Hypothalamus (tissue), 51 donors: Measurements from ENCODE around the gene PARVG.
"Not testable (repeated sequence)": the region's sequence is repeated elsewhere in the genome, so short reads cannot be mapped to it uniquely, and the experiment has no call there.

Source experiments
- DNase-seq, 51 donors: peaks; one replicate each; lab custom pipeline; 2025; lab: John Stamatoyannopoulos, UW

The PARVG gene

DNA sequence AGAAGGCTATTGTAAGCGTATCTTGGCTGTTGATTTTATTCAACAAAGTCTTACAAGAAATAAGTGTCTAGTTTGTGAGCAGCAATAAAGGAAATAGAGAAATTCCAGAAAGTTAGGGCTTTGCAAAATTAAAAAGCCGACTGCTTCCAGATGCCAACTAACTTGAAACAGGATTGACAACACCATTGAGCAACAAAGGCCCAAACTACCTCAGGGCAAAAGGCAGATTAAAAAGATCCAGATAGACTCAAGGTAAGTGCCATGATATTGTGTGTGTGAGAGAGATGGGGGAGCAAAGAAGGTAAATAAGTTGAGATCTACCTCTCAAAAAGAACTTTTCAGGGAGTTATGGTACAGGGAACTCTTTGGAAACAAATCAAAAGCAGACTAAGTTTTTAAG lies 49.1 kb downstream of the PARVG start:
- DNase-seq: no peak

DNA sequence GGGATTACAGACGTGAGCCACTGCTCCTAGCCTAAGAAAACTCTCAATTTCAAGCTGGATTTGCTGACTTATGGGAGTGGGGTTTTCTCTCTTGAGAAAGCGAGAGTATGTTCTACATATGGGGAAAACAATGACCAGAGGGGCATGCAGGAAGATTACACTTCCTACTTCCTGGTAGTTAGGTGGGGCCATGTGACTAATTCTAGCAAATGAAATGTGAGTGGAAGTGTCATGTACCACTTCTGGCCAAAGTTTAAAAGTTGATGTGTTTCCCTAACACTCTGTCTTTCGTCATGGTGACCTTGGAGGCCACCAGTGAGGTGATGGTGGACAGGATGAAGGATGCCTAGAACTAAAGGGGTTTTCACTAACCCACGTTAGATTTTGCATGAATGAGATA lies 50.5 kb downstream of the PARVG start:
- DNase-seq: no peak

DNA sequence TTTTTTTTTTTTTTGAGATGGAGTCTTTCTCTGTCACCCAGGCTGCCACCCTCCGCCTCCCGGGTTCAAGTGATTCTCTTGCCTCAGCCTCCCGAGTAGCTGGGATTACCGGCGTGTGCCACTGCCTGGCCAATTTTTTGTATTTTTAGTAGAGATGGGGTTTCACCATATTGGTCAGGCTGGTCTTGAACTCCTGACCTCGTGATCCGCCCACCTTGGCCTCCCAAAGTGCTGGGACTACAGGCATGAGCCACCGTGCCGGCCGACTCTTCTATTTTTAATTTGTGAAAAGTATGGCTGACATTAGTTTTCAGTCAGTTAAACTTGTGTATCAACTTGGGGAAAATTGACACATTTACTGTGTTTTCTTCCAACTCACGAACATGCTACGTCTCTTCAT lies 53.6 kb downstream of the PARVG start:
- not testable (repeated sequence) for DNase-seq

DNA sequence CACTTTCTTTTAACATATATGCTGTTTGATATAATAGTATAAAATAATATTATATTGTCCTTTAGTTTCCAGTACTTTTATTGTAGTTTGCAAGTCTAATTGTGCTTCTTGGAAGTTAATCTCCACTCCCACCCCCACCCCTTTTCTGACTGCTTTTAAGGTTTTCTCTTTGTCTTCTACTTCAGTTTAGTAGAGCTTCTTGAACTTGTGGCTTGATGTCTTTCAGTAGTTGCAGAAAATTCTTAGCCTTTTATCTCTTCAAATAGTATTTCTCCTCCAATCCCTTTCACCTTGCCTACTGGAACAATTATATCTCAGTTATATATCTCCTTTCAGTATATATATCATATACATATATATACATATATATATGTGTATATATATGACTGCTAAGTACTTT lies 56.6 kb downstream of the PARVG start:
- DNase-seq: no peak

DNA sequence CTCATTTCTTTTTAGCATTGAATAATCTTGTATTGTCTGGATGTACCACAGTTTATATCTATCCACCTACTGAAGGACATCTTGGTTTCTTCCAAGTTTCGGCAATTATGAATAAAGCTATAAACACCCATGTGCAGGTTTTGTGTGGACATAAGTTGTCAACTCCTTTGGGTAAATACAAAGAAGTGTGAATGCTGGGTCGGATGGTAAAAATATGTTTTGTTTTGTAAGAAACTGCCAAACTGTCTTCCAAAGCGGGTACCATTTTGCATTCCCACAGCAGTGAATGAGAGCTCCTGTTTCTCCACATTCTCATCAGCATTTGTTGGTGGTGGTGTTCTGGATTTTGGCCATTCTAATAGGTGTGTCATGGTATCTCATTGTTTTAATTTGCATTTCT lies 60.4 kb downstream of the PARVG start:
- not testable (repeated sequence) for DNase-seq

DNA sequence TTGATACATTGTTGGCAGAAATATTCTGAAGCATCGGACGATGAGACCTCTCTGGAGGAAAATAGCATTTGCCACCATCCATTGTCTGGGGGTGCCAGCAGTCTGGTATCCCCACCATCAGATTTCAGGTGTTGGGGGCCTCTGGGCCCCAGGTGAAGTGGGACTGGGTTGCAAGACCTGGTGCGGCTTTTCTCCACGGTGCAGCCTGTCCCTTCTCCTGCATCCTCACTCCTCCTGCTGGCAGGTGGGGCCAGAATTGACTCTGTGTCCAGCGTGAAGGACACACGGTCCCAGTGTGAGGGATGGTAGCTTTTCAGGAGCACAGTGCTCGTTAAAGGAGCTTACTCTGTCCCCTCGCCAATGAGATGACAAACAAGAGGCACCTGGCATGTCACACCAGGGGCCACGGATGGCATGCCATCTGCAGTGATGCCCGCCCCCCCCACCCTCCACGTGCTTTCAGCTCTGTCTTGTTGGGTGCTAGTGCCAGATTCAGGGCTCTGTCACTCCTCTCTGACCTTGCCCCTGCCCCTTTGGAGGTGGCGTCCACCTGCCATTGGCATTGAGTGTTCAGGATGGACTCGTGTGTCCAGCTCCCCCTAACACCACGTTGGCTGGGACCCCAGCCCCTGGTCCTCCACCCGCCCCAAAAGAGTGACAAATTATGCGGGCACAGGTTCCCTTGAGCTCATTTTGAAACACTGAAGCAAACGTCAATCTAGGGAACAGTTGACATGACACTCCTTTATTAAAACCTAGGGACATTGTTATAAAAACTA lies 62.4 kb downstream of the PARVG start:
- no peak for DNase-seq

DNA sequence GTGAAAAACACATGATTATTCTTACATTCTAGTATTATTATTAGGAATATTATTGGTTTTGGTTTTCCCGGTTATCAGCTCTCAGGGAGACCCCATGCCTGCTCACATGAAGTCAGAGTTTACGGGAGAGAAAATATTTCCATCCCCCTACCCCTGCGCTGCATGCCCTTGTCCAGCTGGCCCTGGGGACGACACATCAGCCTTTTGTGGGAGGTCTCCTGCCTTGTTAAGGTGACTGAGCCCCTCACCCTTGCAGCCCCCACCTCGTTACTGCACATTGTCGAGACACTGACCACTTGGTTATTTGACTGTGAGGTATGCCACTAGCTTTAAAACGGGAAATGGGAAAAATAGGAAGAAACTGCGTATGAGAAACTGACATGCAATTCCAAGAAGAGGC lies 63.0 kb downstream of the PARVG start:
- DNase-seq: no peak

DNA sequence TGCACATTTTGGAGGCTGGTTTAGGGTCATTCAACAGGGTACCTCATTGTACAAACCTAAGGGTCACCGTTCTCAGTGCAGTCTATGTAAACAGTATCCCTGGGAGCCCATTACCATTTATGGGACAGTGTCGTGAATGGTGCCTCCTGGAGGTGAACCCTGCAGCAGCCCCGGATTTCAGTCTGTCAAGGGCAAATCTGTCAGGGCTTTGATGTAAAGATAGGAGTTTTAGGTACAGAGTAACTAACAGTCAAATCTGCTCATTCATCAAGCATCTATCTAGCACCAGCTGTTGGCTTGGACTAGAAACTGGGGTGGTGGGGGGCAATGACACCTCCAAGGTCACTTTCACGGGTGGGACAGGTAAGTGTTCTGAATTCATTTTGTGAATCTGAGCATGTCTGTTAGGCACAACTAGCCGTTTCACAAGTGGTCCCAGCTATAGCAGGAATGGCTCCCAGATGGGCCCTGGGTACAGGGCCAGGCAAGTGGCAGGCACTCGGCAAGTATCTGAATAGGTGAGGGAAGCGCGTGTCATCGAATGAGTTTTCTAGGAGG lies 63.6 kb downstream of the PARVG start:
- DNase-seq: no peak

DNA sequence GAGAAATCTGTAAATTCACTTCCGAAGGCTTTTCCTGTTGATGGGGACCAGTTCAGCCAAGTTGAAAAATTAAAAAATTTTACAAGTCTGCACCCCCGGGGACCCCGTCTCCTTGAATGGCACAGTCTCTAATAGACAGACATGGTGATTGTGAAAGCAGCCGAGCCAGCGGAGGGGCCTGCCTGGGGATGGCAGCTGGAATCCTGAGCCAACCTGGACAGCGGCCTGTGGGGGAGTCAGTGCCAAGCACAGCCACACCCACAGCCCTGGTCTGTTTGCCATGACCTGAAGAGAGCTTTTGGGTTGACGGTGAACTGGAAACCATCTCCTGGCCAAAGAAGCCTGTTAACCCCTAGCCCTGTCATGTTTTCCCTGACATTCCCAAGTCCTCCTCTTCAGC lies 64.7 kb downstream of the PARVG start:
- DNase-seq: no peak

DNA sequence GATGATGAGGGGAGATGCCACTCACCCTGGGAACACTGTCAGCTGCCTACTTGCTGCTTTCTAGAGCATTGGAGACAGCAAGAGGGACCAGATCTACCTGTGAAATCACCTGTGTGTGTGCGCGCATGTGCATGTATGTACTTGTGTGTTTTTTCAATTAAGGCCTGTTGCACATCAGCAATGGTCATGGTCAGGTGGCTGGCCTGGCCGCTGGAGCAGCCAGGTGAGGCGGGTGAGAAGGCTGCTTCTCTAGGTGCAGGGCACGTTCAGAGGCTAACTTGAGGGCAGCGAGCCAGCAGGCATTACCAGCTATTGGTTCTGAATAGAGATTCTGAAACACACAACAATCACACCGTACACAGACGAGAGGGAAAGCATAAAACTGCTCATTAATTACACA lies 65.1 kb downstream of the PARVG start:
- no peak for DNase-seq

DNA sequence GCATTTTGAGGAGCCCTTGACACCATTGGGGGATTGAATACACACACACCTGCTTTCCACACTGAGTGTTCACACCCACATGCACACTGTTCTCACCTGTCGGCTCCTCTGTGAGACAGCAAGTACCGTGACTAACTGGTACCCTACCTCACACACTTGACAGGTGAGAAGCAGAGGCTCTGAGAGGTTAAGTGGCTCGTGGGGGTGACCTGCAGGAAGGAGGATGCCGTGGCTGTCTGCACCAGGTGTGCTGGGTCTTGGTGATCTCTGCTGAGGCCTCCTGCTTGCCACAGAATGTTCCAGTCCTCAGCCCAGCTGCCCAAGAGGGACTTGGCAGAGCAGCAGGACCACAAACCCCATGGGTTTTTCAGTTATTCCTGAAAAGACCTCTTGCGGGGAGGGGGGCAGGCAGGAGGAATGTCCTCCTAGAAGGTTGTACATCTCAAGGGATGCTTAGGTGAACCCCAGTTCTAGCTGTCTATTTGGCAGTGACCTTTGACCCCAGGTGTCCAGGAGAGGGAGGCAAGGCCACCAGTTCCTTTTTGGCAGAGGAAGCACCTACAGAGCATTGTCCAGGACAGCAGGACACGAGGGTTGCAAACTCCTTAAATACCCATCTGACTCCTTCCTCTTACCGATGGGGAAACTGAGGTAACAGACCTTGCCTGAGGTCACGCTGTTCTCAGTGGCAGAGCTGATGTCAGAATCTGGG lies 66.0 kb downstream of the PARVG start:
- no peak for DNase-seq

DNA sequence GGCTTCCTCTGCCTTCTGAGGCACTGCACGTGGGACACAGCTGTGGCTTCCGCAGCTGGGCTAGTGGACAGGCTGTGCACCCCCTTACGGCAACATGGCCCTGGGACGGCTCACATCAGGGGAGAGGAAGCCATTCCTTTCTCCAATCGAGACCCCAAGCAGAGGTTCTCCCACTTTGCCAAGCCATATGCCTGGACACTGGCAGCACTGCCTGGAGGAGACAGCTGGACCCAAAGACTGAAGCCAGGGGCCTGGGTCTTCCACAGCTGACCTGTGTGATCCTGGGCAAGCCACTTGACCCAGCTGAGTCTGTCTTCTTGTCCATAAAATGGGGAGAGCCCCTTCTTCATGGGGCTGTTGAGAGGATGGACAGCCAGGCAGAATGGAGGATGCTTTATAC lies 66.6 kb downstream of the PARVG start:
- DNase-seq: no peak

DNA sequence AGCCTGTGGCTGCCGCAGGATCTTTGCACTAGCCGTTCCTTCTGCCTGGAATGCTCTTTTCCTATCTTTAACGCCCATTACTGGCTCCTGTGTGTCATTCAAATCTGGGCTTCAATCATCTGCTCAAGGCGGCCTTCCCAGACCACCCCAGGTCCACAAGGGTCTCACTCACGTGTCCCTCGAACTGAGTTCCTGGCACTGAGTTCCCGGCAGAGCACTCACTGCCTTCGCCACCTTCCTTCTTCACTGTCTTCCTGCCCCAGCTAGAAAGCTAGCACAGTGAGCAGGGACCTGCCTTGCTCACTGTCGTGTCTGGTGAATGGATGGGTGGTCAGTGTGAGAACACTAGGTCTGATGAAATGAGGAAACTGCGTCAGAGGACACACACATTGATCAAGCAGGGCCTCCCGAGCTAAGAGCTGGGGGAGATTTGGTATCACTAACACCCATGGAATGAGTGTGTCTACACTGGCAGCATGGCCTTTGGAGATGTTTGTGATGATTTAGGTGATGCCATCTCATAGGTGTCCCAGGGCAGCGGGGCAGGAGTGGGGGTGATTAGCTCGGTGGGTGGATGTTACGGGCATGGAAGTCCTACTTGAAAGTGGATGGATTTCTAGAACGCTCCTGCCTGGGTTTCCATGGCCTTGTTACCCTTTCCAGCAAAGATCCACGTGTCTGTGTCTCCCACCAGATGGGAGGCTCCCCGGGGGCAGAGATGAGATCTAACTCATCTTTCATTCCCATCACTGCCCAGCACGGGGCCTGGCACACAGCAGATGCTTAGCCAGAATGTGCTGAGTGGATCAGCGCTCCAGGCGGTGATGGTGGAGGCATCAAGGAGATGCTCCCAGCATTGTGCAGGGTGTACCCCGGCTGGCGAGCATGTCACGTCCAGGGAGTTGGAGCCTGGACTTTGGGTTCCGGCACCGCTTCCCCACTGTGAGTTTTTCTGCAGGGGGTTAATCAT lies 67.5 kb downstream of the PARVG start:
- DNase-seq: no peak

DNA sequence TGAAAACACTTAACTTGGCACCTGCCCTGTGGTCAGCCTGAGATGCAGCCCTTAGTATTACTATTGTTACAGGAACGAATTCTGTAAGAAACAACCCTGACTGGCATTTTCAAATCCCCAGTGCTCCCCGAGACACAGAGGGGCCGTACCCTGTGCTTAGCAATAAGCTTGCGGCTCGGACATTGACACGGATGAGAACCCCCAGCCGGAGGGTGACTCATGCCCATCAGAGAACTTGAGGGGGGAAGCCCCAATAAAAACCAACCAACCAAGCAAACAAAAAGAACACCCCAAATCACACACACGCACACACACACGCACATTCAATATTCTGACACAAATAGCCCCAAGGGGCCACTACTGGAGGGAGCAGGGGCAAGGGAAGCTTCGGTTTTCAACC lies 68.2 kb downstream of the PARVG start:
- DNase-seq: no peak

DNA sequence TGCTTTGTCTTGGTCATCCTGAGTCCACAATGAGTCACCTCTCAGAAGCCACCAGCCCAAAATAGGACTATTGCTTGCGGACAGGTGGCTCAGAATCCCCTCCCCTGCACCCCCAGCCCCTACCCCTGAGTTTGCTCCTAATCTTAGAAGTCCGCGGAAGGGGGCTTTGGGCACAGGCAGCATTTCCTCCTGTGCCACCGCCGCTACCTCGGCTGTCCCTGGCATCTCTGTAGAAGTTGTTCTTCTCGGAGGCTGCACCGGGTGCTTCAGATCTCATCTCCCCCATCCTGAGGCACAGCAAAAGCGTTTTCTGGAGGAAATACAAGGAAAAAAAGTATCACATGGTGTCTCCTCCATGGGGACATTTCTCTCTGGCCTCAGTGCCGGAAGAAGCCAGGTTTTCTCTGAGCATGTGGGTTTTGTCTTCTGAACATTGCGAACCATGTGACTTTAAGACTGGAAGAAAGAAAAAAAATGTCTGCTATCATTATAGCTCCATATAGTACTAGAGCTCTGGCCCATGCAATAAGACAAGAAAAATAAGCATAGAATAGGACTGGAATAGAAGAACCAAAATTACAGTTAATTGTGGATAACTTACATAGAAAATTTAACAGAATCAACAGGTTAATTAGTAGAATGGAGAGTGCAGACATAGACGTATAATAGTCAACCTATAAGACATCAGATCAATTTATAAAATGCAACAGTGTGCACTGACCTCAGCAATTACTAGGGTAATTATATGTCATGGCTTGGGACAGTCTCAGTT lies 68.8 kb downstream of the PARVG start:
- DNase-seq: no peak

DNA sequence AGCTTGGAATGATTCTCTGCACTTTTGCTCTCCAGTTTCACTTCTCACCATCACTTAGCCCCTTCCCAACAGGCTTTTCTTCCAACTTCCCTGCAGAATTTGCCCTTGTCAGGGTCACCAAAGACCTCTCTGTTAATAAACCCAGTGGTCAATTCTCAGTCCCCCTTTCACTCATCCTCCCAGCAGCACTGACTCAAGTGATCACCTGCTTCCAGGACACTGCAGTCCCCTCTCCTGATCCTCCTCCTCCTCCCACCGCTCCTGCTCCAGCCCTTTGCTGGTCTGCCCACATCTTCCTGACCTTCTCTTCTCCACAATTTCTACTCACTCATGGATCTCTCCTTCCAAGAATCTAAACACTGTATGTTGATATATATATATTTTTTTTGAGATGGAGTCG lies 74.1 kb downstream of the PARVG start:
- no peak for DNase-seq

DNA sequence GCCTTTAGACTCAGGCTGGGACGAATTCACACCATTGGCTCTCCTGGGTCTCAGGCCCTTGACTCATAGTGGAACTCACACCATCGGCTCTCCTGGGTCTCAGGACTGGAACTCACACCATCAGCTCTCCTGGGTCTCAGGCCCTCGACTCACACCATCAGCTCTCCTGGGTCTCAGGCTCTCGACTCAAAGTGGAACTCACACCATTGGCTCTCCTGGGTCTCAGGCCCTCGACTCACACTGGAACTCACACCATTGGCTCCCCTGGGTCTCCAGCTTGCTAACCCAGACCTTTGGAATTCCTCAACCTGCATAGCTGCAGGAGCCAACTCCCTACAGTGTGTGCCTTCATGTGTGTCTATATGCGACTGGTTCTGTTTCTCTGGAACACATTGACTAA lies 75.4 kb downstream of the PARVG start:
- DNase-seq: no peak

DNA sequence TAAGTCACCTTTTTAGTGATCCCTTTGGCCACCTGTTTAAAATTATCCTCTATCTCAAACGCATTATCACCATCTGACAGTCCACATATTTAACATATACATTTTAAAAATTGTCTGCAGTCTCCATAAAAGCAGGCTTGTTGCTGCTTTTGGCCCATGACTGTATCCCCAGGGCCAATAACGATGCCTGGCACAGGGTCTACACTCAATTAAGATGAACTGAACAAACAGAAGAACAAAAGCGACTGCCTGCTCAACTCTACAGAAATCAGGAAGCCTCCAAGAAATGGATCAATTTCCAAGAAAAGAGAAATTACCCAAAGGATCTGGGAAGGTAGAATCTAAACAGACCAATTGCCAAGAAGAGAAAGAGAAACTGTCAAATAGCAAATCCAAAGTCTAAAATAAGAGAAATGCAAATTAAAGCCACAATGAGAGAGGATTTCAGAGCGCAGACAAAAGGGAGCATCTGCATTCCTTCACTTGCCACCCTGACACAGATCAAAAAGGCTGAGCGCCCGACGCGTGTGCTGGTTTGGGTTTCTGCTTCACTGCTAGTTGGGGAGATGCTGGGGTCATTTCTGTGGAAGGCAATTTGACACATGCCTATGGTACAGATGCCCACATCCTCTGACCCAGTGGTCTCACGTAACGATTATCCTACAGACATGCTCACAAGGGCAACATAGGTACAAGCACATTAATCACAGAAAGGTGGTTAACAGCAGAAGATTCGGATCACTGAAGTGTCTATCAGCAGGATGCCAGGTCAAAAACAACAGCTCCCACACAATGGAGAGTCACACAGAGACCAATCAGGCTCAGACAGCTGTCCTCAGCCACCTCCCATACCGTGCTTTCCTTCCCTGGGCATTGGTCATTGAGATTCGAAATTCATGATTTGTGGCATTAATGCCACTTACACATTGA lies 76.1 kb downstream of the PARVG start:
- DNase-seq: no peak
